ENCODE results near the gene PTGFR. TPM values are rescaled to one million over a fixed set of nuclear protein-coding genes. Genes with fewer than 3 reads are reported as not detected.

The PTGFR gene
- total RNA-seq, 1 experiment from 2014 or later: not detected

DNA sequence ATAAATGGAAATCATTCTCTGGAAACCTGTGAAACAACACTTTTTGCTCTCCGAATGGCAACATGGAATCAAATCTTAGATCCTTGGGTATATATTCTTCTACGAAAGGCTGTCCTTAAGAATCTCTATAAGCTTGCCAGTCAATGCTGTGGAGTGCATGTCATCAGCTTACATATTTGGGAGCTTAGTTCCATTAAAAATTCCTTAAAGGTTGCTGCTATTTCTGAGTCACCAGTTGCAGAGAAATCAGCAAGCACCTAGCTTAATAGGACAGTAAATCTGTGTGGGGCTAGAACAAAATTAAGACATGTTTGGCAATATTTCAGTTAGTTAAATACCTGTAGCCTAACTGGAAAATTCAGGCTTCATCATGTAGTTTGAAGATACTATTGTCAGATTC lies 45.7 kb downstream of the PTGFR start:
- ATAC-seq (no peak), DNase-seq (ENCODE audit: low read depth, low spot score) (no peak)
- BruUV-seq (replicated peaks): no TSS peak
- intact Hi-C loops (cut with micrococcal nuclease): no loop called here
- Histone ChIP-seq H3K4me2 (ENCODE audit: low read length) (no peak overlapping the region), H3K36me3 (ENCODE audit: control insufficient read depth in 1 of 2, insufficient read depth in 2 of 2, low read length in 2 of 2) (no peaks in the 10 kb centered on the region), H3K4me1 (ENCODE audit: control insufficient read depth in 1 of 2, insufficient read depth in 2 of 2, low read length in 2 of 2) (no peaks in the 10 kb centered on the region), H3K79me2 (ENCODE audit: insufficient read depth, low read length) (no peaks in the 10 kb centered on the region), H3K4me3 (replicated peaks in 1 of 2; ENCODE audit: low read depth in 1 of 2, low read length in 2 of 2) (no peak overlapping the region), H4K20me1 (ENCODE audit: insufficient read depth) (no peaks in the 10 kb centered on the region), H2AFZ (ENCODE audit: low read depth, low read length, poor library complexity, severe bottlenecking) (no peak overlapping the region), H3K9me3 (ENCODE audit: control insufficient read depth in 1 of 2, insufficient read depth in 1 of 2, low read depth in 1 of 2, low read length in 2 of 2) (no peaks in the 10 kb centered on the region), H3K9ac (ENCODE audit: low read length) (no peak overlapping the region), H3K27me3 (ENCODE audit: insufficient read depth, low read length) (no peaks in the 10 kb centered on the region), H3K9me2 (ENCODE audit: insufficient read depth) (no peaks in the 10 kb centered on the region), H3K27ac (ENCODE audit: low read depth, low read length) (no peak overlapping the region)
- ChIA-PET RAD21 (ENCODE audit: low non-redundant PET in 1 of 2, low total read pairs in 2 of 2, uncharacterized antibody in 2 of 2, unreplicated experiment in 2 of 2) (no interaction called here), CTCF (no interaction called here), POLR2A (no interaction called here)
- no peak for TF ChIP-seq RAD21 (IDR thresholded peaks at IDR 0.05; ENCODE audit: low read depth)
- no peak for TF ChIP-seq CEBPB (IDR thresholded peaks at IDR 0.05; ENCODE audit: low read depth)
- TF ChIP-seq, protein P1, sequence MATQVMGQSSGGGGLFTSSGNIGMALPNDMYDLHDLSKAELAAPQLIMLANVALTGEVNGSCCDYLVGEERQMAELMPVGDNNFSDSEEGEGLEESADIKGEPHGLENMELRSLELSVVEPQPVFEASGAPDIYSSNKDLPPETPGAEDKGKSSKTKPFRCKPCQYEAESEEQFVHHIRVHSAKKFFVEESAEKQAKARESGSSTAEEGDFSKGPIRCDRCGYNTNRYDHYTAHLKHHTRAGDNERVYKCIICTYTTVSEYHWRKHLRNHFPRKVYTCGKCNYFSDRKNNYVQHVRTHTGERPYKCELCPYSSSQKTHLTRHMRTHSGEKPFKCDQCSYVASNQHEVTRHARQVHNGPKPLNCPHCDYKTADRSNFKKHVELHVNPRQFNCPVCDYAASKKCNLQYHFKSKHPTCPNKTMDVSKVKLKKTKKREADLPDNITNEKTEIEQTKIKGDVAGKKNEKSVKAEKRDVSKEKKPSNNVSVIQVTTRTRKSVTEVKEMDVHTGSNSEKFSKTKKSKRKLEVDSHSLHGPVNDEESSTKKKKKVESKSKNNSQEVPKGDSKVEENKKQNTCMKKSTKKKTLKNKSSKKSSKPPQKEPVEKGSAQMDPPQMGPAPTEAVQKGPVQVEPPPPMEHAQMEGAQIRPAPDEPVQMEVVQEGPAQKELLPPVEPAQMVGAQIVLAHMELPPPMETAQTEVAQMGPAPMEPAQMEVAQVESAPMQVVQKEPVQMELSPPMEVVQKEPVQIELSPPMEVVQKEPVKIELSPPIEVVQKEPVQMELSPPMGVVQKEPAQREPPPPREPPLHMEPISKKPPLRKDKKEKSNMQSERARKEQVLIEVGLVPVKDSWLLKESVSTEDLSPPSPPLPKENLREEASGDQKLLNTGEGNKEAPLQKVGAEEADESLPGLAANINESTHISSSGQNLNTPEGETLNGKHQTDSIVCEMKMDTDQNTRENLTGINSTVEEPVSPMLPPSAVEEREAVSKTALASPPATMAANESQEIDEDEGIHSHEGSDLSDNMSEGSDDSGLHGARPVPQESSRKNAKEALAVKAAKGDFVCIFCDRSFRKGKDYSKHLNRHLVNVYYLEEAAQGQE (IDR thresholded peaks at IDR 0.05; ENCODE audit: low read depth): no peak
- TF ChIP-seq SP1 (IDR thresholded peaks at IDR 0.05; ENCODE audit: low read depth): no peak
- TF ChIP-seq, protein P2, sequence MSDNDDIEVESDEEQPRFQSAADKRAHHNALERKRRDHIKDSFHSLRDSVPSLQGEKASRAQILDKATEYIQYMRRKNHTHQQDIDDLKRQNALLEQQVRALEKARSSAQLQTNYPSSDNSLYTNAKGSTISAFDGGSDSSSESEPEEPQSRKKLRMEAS (IDR thresholded peaks at IDR 0.05): no peak
- TF ChIP-seq TCF7L2 (IDR thresholded peaks at IDR 0.05; ENCODE audit: borderline replicate concordance, extremely low read depth, insufficient read depth, insufficient read length): no peak
- TF ChIP-seq SIN3A (IDR thresholded peaks at IDR 0.05; ENCODE audit: low read depth): no peak
- TF ChIP-seq CBX3 (IDR thresholded peaks at IDR 0.05; ENCODE audit: low read depth): no peak
- TF ChIP-seq, protein P3, sequence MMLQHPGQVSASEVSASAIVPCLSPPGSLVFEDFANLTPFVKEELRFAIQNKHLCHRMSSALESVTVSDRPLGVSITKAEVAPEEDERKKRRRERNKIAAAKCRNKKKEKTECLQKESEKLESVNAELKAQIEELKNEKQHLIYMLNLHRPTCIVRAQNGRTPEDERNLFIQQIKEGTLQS (IDR thresholded peaks at IDR 0.05): no peak
- no peak for TF ChIP-seq FOSL1 (IDR thresholded peaks at IDR 0.05; ENCODE audit: low read depth)
- no peak for TF ChIP-seq JUND (IDR thresholded peaks at IDR 0.05)
- TF ChIP-seq EZH2 (IDR thresholded peaks at IDR 0.05): no peak
- TF ChIP-seq ELF1 (IDR thresholded peaks at IDR 0.05; ENCODE audit: borderline replicate concordance, low read depth): no peak
- TF ChIP-seq SRF (IDR thresholded peaks at IDR 0.05; ENCODE audit: low read depth): no peak
- TF ChIP-seq EGR1 (IDR thresholded peaks at IDR 0.05; ENCODE audit: low read depth): no peak
- no peak for TF ChIP-seq ZFX (IDR thresholded peaks at IDR 0.05)
